HepG2 (cell line): ENCODE measurements around the gene CHIC2. TPM values are rescaled to one million over a fixed set of nuclear protein-coding genes. Genes with fewer than 3 reads are reported as not detected.

ENCODE experiments used
- ATAC-seq: fragments of 200-7000 bp; cut with Tn5 transposase; 3 replicates; pipeline ENCODE4 v1.9.1; 2020; ENCODE audit warnings: mild to moderate bottlenecking, moderate library complexity
- BruUV-seq: library from RNA; stranded (reverse); fragments of 400-500 nt; replicated peaks from 2 replicates; lab custom pipeline; 2021; lab: Mats Ljungman, UMichigan
- CTCF ChIA-PET: fragments of 300-600 bp; formaldehyde crosslinking; extraction: SDS; loops from one replicate; lab custom pipeline; 2021; ENCODE audit warnings: low total read pairs, inconsistent platforms, low intra/inter-chr PET ratio; lab: Yijun Ruan, JAX
- POLR2A ChIA-PET: fragments of 350-600 bp; sonication (Branson Sonifier 250); formaldehyde crosslinking; loops from one replicate; lab custom pipeline; 2020; ENCODE audit warnings: antibody characterized with exemption, inconsistent platforms; lab: Yijun Ruan, JAX
- DNase-seq: peaks from one replicate; pipeline ENCODE4 v3.0.0-alpha.2; 2015; ENCODE audit warnings: low spot score
- FAIRE-seq: peaks from 3 replicates; lab custom pipeline; 2011; peaks lifted over from hg19 to GRCh38; lab: Jason Lieb, UNC
- H2AFZ ChIP-seq: one replicate; pipeline ENCODE4 v1.6.1; 2011; ENCODE audit warnings: low read length, inconsistent platforms
- H3K27ac ChIP-seq: fragments of 300-600 bp; 3 replicates; pipeline ENCODE4 v1.8.0; 2011; ENCODE audit warnings: mixed run types, mild to moderate bottlenecking, mixed read lengths, low read length, inconsistent platforms; ENCODE audit not compliant: insufficient read depth; ENCODE audit errors: extremely low read length
- H3K27me3 ChIP-seq, 2 experiments: fragments of 200-600 bp in 1 of 2; 2 replicates in 1 of 2; 3 replicates in 1 of 2; pipeline versions ENCODE4 v1.6.0 to v1.8.0; 2011; ENCODE audit warnings: low read length in 2 of 2, mild to moderate bottlenecking in 2 of 2, moderate library complexity in 2 of 2, inconsistent platforms in 1 of 2; ENCODE audit not compliant: insufficient read depth in 2 of 2, control insufficient read depth in 1 of 2
- H3K36me3 ChIP-seq, 2 experiments: fragments of 200-600 bp in 1 of 2; replicated peaks in 1 of 2; 2 replicates in 1 of 2; 3 replicates in 1 of 2; pipeline versions ENCODE4 v1.5.1 to v1.8.0; 2011; ENCODE audit warnings: low read length in 2 of 2, inconsistent platforms in 1 of 2; ENCODE audit not compliant: insufficient read depth in 2 of 2, control insufficient read depth in 1 of 2
- H3K4me1 ChIP-seq: 2 replicates; pipeline ENCODE4 v1.5.1; 2012; ENCODE audit warnings: low read length, inconsistent platforms; ENCODE audit not compliant: insufficient read depth
- H3K4me2 ChIP-seq: 2 replicates; pipeline ENCODE4 v1.6.0; 2011; ENCODE audit warnings: low read depth, low read length, inconsistent platforms
- H3K4me3 ChIP-seq, 3 experiments: fragments of 200-600 bp in 1 of 3; sonication (generic), shearing (Covaris generic) in 1 of 3; replicated peaks in 1 of 3; 2 replicates each; pipeline ENCODE4 v1.5.1; 2011 to 2016; ENCODE audit warnings: low read length in 3 of 3, inconsistent platforms in 2 of 3, low read depth in 2 of 3, mild to moderate bottlenecking in 2 of 3, control low read depth in 1 of 3, mixed read lengths in 1 of 3; ENCODE audit not compliant: insufficient read depth in 1 of 3
- H3K79me2 ChIP-seq: one replicate; pipeline ENCODE4 v1.6.1; 2011; ENCODE audit warnings: low read length, inconsistent platforms; ENCODE audit not compliant: insufficient read depth
- H3K9ac ChIP-seq: 2 replicates; pipeline ENCODE4 v1.6.0; 2011; ENCODE audit warnings: mild to moderate bottlenecking, low read depth, low read length, inconsistent platforms; ENCODE audit not compliant: insufficient read depth
- H3K9me3 ChIP-seq: 2 replicates; pipeline ENCODE4 v1.5.1; 2012; ENCODE audit warnings: mild to moderate bottlenecking, low read length
- H4K20me1 ChIP-seq: 2 replicates; pipeline ENCODE4 v1.6.0; 2011; ENCODE audit warnings: inconsistent platforms, mild to moderate bottlenecking, low read length, moderate library complexity; ENCODE audit not compliant: insufficient read depth
- ATAD3A ChIP-seq: sonication (generic); formaldehyde crosslinking; IDR thresholded peaks from 2 replicates; pipeline ENCODE4 v1.4.0; 2020; ENCODE audit warnings: missing genetic modification reagents
- CEBPB ChIP-seq: IDR thresholded peaks from 2 replicates; pipeline ENCODE4 v1.6.1; 2011; ENCODE audit warnings: low read depth, low read length, improper control_type of control experiment, borderline replicate concordance
- HCFC1 ChIP-seq: fragments of 150-350 bp; IDR thresholded peaks from 2 replicates; pipeline ENCODE4 v1.6.1; 2014; ENCODE audit warnings: low read depth, low read length
- HOXA7 ChIP-seq: sonication (generic); formaldehyde crosslinking; IDR thresholded peaks from 2 replicates; pipeline ENCODE4 v1.8.1; 2022; ENCODE audit warnings: mild to moderate bottlenecking, missing genetic modification reagents, moderate library complexity
- NFKBIZ ChIP-seq: IDR thresholded peaks from 2 replicates; pipeline ENCODE4 v1.6.1; 2018; ENCODE audit warnings: missing genetic modification reagents, missing compliant biosample characterization
- SMAD3 ChIP-seq: sonication (generic); formaldehyde crosslinking; IDR thresholded peaks from 2 replicates; pipeline ENCODE4 v1.4.0; 2020; ENCODE audit warnings: missing genetic modification reagents
- WGBS: methylation state at CpG from one replicate; pipeline ENCODE4 v1.1.6; 2017; ENCODE audit warnings: low lambda C conversion rate; 5-methylcytosine and 5-hydroxymethylcytosine counted together
- in situ Hi-C: cut with HindIII; loops from 2 replicates; pipeline ENCODE4 v1.10.0; 2017; ENCODE audit warnings: low pct_unique_long_range_greater_than_20kb; ENCODE audit not compliant: extremely low pct_ligation_motif_present
- intact Hi-C: fragments of 100-400 bp; cut with micrococcal nuclease; formaldehyde crosslinking; loops from one replicate; pipeline ENCODE4 v1.10.0; 2022; ENCODE audit not compliant: unreplicated experiment
- polyA plus RNA-seq, 8 experiments: library from polyadenylated mRNA; depleted of rRNA in 3 of 8; stranded (reverse) in 7 of 8; unstranded in 1 of 8; fragments of >200 nt; fragmentation: Illumina TruSeq in 4 of 8; extraction: Trizol in 4 of 8; gene quantifications; 2 replicates each; pipeline versions ENCODE4 v1.2.1 to v1.2.3, GENCODE V29; 2011 to 2016; ENCODE audit warnings: low read depth in 4 of 8, missing spikeins in 1 of 8, mixed read lengths in 1 of 8; ENCODE audit not compliant: insufficient read depth in 1 of 8
- total RNA-seq, 5 experiments: library from RNA; depleted of rRNA; stranded (reverse); fragments of >200 nt; fragmentation: Illumina TruSeq; extraction: Trizol; gene quantifications; 2 replicates each; pipeline ENCODE4 v1.2.3, GENCODE V29; 2016; ENCODE audit warnings: low read depth in 1 of 5
- TF ChIP-seq, protein P1 (sequence below): sonication (generic); formaldehyde crosslinking; IDR thresholded peaks from 2 replicates; pipeline ENCODE4 v1.5.0; 2020; ENCODE audit warnings: missing genetic modification reagents
- TF ChIP-seq, protein P2 (sequence below): sonication (generic); formaldehyde crosslinking; IDR thresholded peaks from 2 replicates; pipeline ENCODE4 v1.5.1; 2020; ENCODE audit warnings: mild to moderate bottlenecking, missing genetic modification reagents, moderate library complexity
- TF ChIP-seq, protein P3 (sequence below): sonication (generic); formaldehyde crosslinking; IDR thresholded peaks from 2 replicates; pipeline ENCODE4 v1.4.0; 2020; ENCODE audit warnings: missing genetic modification reagents, borderline replicate concordance
- TF ChIP-seq, protein P4 (sequence below): sonication (generic); formaldehyde crosslinking; IDR thresholded peaks from 2 replicates; pipeline ENCODE4 v1.8.0; 2022; ENCODE audit warnings: missing genetic modification reagents, mild to moderate bottlenecking, inconsistent platforms, borderline replicate concordance

The CHIC2 gene
- total and polyA plus RNA-seq, 2 of the 13 experiments (the other 11 are each of a cell fraction or from before 2014, with no cell fraction given): 10.0 to 17.2 TPM

DNA sequence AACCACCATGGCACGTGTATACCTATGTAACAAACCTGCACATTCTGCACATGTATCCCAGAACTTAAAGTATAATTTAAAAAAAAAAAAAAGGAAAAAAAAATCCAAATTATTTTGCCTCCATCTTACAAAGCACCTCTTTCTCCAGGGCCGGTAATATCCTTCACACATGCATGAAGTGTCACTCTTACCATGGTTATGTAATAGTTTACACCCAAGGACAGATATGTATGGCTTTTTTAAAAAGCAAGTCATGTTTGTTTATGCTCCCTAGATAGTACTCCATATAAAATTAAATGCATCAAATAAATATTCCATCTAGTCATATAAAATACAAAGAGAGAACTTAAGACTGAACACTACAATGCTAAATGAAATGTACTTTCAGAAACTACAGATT is 22.5 kb downstream of the CHIC2 start (continued):
- no peak for TF ChIP-seq HOXA7

DNA sequence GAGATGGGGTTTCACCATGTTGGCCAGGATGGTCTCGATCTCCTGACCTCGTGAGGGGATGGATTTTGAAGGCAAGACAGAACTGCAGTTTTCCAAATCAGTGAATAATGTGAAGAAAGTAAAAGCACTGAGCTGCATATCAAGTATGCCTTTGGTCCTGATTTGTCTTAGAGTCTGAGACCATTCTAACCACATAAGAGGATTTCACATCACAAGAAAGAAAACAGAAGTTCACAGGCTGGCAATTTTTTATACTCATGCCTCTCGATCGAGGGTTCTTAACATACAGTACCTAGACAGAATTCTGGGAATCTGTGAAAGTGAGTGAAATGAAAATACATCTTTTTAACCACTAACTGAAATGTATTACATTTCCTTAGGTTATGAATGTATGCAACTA is 23.3 kb downstream of the CHIC2 start:
- CTCF ChIA-PET: no interaction called here
- Histone ChIP-seq H3K27me3 (no peaks in the 10 kb centered on the region), H3K4me2 (no peak overlapping the region), H3K9me3 (no peaks in the 10 kb centered on the region), H4K20me1 (peaks cover 4% of the 10 kb centered on the region; the same call in 1 of the 2 replicates)
- TF ChIP-seq NFKBIZ (CRISPR knock-in tag) (no peak), CEBPB (no peak), SMAD3 (CRISPR knock-in tag) (no peak), ATAD3A (CRISPR knock-in tag) (no peak), HCFC1 (no peak)
- TF ChIP-seq, protein P1, sequence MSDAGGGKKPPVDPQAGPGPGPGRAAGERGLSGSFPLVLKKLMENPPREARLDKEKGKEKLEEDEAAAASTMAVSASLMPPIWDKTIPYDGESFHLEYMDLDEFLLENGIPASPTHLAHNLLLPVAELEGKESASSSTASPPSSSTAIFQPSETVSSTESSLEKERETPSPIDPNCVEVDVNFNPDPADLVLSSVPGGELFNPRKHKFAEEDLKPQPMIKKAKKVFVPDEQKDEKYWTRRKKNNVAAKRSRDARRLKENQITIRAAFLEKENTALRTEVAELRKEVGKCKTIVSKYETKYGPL: no peak
- TF ChIP-seq, protein P2, sequence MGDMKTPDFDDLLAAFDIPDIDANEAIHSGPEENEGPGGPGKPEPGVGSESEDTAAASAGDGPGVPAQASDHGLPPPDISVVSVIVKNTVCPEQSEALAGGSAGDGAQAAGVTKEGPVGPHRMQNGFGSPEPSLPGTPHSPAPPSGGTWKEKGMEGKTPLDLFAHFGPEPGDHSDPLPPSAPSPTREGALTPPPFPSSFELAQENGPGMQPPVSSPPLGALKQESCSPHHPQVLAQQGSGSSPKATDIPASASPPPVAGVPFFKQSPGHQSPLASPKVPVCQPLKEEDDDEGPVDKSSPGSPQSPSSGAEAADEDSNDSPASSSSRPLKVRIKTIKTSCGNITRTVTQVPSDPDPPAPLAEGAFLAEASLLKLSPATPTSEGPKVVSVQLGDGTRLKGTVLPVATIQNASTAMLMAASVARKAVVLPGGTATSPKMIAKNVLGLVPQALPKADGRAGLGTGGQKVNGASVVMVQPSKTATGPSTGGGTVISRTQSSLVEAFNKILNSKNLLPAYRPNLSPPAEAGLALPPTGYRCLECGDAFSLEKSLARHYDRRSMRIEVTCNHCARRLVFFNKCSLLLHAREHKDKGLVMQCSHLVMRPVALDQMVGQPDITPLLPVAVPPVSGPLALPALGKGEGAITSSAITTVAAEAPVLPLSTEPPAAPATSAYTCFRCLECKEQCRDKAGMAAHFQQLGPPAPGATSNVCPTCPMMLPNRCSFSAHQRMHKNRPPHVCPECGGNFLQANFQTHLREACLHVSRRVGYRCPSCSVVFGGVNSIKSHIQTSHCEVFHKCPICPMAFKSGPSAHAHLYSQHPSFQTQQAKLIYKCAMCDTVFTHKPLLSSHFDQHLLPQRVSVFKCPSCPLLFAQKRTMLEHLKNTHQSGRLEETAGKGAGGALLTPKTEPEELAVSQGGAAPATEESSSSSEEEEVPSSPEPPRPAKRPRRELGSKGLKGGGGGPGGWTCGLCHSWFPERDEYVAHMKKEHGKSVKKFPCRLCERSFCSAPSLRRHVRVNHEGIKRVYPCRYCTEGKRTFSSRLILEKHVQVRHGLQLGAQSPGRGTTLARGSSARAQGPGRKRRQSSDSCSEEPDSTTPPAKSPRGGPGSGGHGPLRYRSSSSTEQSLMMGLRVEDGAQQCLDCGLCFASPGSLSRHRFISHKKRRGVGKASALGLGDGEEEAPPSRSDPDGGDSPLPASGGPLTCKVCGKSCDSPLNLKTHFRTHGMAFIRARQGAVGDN: no peak
- TF ChIP-seq, protein P3, sequence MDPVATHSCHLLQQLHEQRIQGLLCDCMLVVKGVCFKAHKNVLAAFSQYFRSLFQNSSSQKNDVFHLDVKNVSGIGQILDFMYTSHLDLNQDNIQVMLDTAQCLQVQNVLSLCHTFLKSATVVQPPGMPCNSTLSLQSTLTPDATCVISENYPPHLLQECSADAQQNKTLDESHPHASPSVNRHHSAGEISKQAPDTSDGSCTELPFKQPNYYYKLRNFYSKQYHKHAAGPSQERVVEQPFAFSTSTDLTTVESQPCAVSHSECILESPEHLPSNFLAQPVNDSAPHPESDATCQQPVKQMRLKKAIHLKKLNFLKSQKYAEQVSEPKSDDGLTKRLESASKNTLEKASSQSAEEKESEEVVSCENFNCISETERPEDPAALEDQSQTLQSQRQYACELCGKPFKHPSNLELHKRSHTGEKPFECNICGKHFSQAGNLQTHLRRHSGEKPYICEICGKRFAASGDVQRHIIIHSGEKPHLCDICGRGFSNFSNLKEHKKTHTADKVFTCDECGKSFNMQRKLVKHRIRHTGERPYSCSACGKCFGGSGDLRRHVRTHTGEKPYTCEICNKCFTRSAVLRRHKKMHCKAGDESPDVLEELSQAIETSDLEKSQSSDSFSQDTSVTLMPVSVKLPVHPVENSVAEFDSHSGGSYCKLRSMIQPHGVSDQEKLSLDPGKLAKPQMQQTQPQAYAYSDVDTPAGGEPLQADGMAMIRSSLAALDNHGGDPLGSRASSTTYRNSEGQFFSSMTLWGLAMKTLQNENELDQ (CRISPR knock-in tag): no peak
- TF ChIP-seq, protein P4, sequence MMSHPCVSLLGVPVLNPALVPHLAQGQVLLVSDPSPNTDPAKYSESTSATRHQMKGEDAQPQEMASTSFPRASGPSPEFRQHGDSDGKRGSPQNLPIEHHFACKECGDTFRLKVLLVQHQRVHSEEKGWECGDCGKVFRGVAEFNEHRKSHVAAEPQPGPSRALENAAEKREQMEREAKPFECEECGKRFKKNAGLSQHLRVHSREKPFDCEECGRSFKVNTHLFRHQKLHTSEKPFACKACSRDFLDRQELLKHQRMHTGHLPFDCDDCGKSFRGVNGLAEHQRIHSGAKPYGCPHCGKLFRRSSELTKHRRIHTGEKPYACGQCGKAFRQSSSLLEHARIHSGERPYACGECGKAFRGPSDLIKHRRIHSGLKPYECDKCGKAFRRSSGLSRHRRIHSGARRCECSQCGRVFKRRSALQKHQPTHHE: no peak
- TF ChIP-seq, all 625 proteins: peak for 0
- 93% methylated on average over 4 of the region's 4 CpGs for WGBS
- POLR2A ChIA-PET: interaction anchor here (1.0 kb wide), 1 partner anchor 10 kb away, joined by 3 read pairs; no protein-coding TSS in a partner anchor
- no peak for FAIRE-seq
- H3K4me1 ChIP-seq: no peaks in the 10 kb centered on the region
- no peak for DNase-seq
- H3K9ac ChIP-seq: no peak overlapping the region
- no peak for ATAC-seq
- no peak overlapping the region for H3K4me3 ChIP-seq
- intact Hi-C loops (no loop called here), in situ Hi-C loops (no loop called here)
- no peaks in the 10 kb centered on the region for H3K79me2 ChIP-seq
- no peak overlapping the region for H2AFZ ChIP-seq
- BruUV-seq: no TSS peak
- H3K27ac ChIP-seq: no peak overlapping the region
- peaks cover 0 to 8% of the 10 kb centered on the region in 2 experiments; a peak in 2 of 5 replicates for H3K36me3 ChIP-seq
